WTC11 (cell line): ENCODE data around the gene FAM107B. TPM values are rescaled to one million over a fixed set of nuclear protein-coding genes. Genes with fewer than 3 reads are reported as not detected.
A peak's percentile ranks its signal among the peaks of the same experiment; 100 is the strongest.

Experiments used
- ATAC-seq: fragments of 200-7000 bp; cut with Tn5 transposase; 2 replicates; pipeline ENCODE4 v1.10.0; 2021; ENCODE audit warnings: mild to moderate bottlenecking, moderate library complexity
- CTCF ChIA-PET: fragments of 300-600 bp; sonication (Branson Sonifier 250); formaldehyde crosslinking; loops from one replicate; lab custom pipeline; 2021; ENCODE audit warnings: antibody characterized with exemption; lab: Charles Lee
- POLR2A ChIA-PET: fragments of 350-600 bp; sonication (Branson Sonifier 250); formaldehyde crosslinking; loops from one replicate; lab custom pipeline; 2021; ENCODE audit warnings: antibody characterized with exemption; lab: Charles Lee
- DNase-seq: peaks from one replicate; pipeline ENCODE4 v3.0.0; 2021; ENCODE audit warnings: low spot score
- H3K27ac Mint-ChIP-seq: 2 replicates; pipeline ENCODE4 v1.8.0; 2021; ENCODE audit warnings: mixed read lengths
- H3K27me3 Mint-ChIP-seq: 2 replicates; pipeline ENCODE4 v1.8.0; 2021; ENCODE audit warnings: low read depth, mild to moderate bottlenecking, moderate library complexity, mixed read lengths
- H3K36me3 Mint-ChIP-seq: 2 replicates; pipeline ENCODE4 v1.8.0; 2021; ENCODE audit warnings: mixed read lengths
- H3K4me1 Mint-ChIP-seq: 2 replicates; pipeline ENCODE4 v1.8.0; 2022; ENCODE audit warnings: mixed read lengths
- H3K4me3 Mint-ChIP-seq: 2 replicates; pipeline ENCODE4 v1.8.0; 2021; ENCODE audit warnings: mild to moderate bottlenecking, moderate library complexity, mixed read lengths
- H3K9me3 Mint-ChIP-seq: 2 replicates; pipeline ENCODE4 v1.8.0; 2021; ENCODE audit warnings: mixed read lengths
- ATF1 ChIP-seq: sonication (generic); formaldehyde crosslinking; IDR thresholded peaks from 2 replicates; pipeline ENCODE4 v1.8.1; 2023; ENCODE audit warnings: mild to moderate bottlenecking, moderate library complexity, missing genetic modification reagents
- ATF6 ChIP-seq: sonication (generic); formaldehyde crosslinking; IDR thresholded peaks from 2 replicates; pipeline ENCODE4 v1.8.1; 2023; ENCODE audit warnings: mild to moderate bottlenecking, missing genetic modification reagents
- E2F1 ChIP-seq: sonication (generic); formaldehyde crosslinking; IDR thresholded peaks from 2 replicates; pipeline ENCODE4 v1.8.0; 2022; ENCODE audit warnings: mild to moderate bottlenecking, missing genetic modification reagents
- E2F4 ChIP-seq: sonication (generic); formaldehyde crosslinking; IDR thresholded peaks from 2 replicates; pipeline ENCODE4 v1.8.1; 2022; ENCODE audit warnings: low read depth, mild to moderate bottlenecking, moderate library complexity, missing genetic modification reagents, borderline replicate concordance
- GRHL2 ChIP-seq: fragments of 250-450 bp; sonication (Bioruptor Pico); IDR thresholded peaks from 2 replicates; pipeline ENCODE4 v1.8.0; 2022; ENCODE audit warnings: mild to moderate bottlenecking, moderate library complexity; ENCODE audit not compliant: insufficient replicate concordance, severe bottlenecking
- HMGXB4 ChIP-seq: sonication (generic); formaldehyde crosslinking; IDR thresholded peaks from 2 replicates; pipeline ENCODE4 v1.8.1; 2023; ENCODE audit warnings: mild to moderate bottlenecking, moderate library complexity, missing genetic modification reagents
- JAZF1 ChIP-seq: fragments of 250-450 bp; sonication (Bioruptor Pico); IDR thresholded peaks from 2 replicates; pipeline ENCODE4 v1.9.0; 2021; ENCODE audit warnings: moderate library complexity, mild to moderate bottlenecking, inconsistent platforms
- MAX ChIP-seq: sonication (generic); formaldehyde crosslinking; IDR thresholded peaks from 2 replicates; pipeline ENCODE4 v1.8.0; 2022; ENCODE audit warnings: mild to moderate bottlenecking, missing genetic modification reagents
- MXD4 ChIP-seq: fragments of 250-450 bp; sonication (Bioruptor Pico); IDR thresholded peaks from 2 replicates; pipeline ENCODE4 v1.8.0; 2021; ENCODE audit warnings: mild to moderate bottlenecking, moderate library complexity, borderline replicate concordance
- OVOL2 ChIP-seq: fragments of 250-450 bp; sonication (Bioruptor Pico); IDR thresholded peaks from 2 replicates; pipeline ENCODE4 v1.9.0; 2021; ENCODE audit warnings: mild to moderate bottlenecking, borderline replicate concordance
- PREB ChIP-seq: sonication (generic); formaldehyde crosslinking; IDR thresholded peaks from 2 replicates; pipeline ENCODE4 v1.8.1; 2022; ENCODE audit warnings: mild to moderate bottlenecking, missing genetic modification reagents, moderate library complexity, borderline replicate concordance
- SMAD4 ChIP-seq: sonication (generic); formaldehyde crosslinking; IDR thresholded peaks from 2 replicates; pipeline ENCODE4 v1.8.0; 2022; ENCODE audit warnings: mild to moderate bottlenecking, missing genetic modification reagents
- TEAD1 ChIP-seq: sonication (generic); formaldehyde crosslinking; IDR thresholded peaks from 2 replicates; pipeline ENCODE4 v1.8.0; 2022; ENCODE audit warnings: mild to moderate bottlenecking, missing genetic modification reagents
- TEAD4 ChIP-seq: sonication (generic); formaldehyde crosslinking; IDR thresholded peaks from 2 replicates; pipeline ENCODE4 v1.8.0; 2022; ENCODE audit warnings: mild to moderate bottlenecking, missing genetic modification reagents
- ZNF138 ChIP-seq: sonication (generic); formaldehyde crosslinking; conservative IDR thresholded peaks from 2 replicates; pipeline ENCODE4 v1.8.1; 2022; ENCODE audit warnings: mild to moderate bottlenecking, moderate library complexity, missing genetic modification reagents
- ZNF219 ChIP-seq: sonication (generic); formaldehyde crosslinking; IDR thresholded peaks from 2 replicates; pipeline ENCODE4 v1.8.0; 2023; ENCODE audit warnings: missing genetic modification reagents, mild to moderate bottlenecking, borderline replicate concordance
- ZNF416 ChIP-seq: fragments of 250-450 bp; sonication (Bioruptor Pico); IDR thresholded peaks from 2 replicates; pipeline ENCODE4 v1.9.0; 2021; ENCODE audit warnings: mild to moderate bottlenecking, inconsistent platforms
- total RNA-seq: library from RNA; stranded (reverse); gene quantifications from 3 replicates; pipeline ENCODE4 v1.2.3, GENCODE V29; 2021

The FAM107B gene
- total RNA-seq, 1 experiment from 2014 or later = 22.4 TPM

GRCh38 chr10:14562218-14563075, 212.2 kb downstream of the FAM107B start:
- ChIA-PET CTCF (interaction anchor here (0.9 kb wide), 1 partner anchor 15 kb away, joined by 3 read pairs; no protein-coding TSS in a partner anchor), POLR2A (no interaction called here)
- Mint-ChIP-seq H3K27ac (peak overlapping the region; percentile 63), H3K36me3 (peaks cover 18% of the 10 kb centered on the region), H3K4me3 (no peak overlapping the region), H3K27me3 (0 out of 2 replicates have a peak, but pooled peaks cover 2% of the 10 kb centered on the region), H3K4me1 (peaks cover 36% of the 10 kb centered on the region), H3K9me3 (peaks cover 15% of the 10 kb centered on the region)
- DNase-seq (no peak), ATAC-seq (no peak)
- no peak for TF ChIP-seq PREB (CRISPR knock-in tag)
- TF ChIP-seq SMAD4 (CRISPR knock-in tag) = no peak
- no peak for TF ChIP-seq HMGXB4 (CRISPR knock-in tag)
- no peak for TF ChIP-seq TEAD4
- TF ChIP-seq E2F1 (CRISPR knock-in tag) = no peak
- TF ChIP-seq OVOL2 (CRISPR knock-in tag) = no peak
- TF ChIP-seq ATF1 (CRISPR knock-in tag) = no peak
- no peak for TF ChIP-seq JAZF1 (CRISPR knock-in tag)
- no peak for TF ChIP-seq ZNF138 (CRISPR knock-in tag)
- no peak for TF ChIP-seq E2F4
- TF ChIP-seq ZNF219 = no peak
- no peak for TF ChIP-seq MAX
- TF ChIP-seq GRHL2 (CRISPR knock-in tag) = no peak
- no peak for TF ChIP-seq ZNF416 (CRISPR knock-in tag)
- TF ChIP-seq MXD4 (CRISPR knock-in tag) = no peak
- no peak for TF ChIP-seq ATF6 (CRISPR knock-in tag)
- no peak for TF ChIP-seq TEAD1 (CRISPR knock-in tag)
- TF ChIP-seq, all 79 proteins: peak for 0
